Kidney (tissue), 14 donors: ENCODE measurements around the gene PLCB2. TPM values are rescaled to one million over a fixed set of nuclear protein-coding genes. Genes with fewer than 3 reads are reported as not detected.

Source experiments
- DNase-seq, 5 donors: peaks; one replicate each; pipeline ENCODE4 v3.0.0-alpha.2; 2013 to 2020
- FAIRE-seq: peaks from 2 replicates; lab custom pipeline; 2012; peaks lifted over from hg19 to GRCh38; lab: Jason Lieb, UNC
- H3K27ac ChIP-seq, 2 donors: one replicate each; pipeline ENCODE4 v1.7.0; 2013; ENCODE audit warnings: low read depth in 2 of 2, low read length in 2 of 2, inconsistent platforms in 1 of 2
- H3K27me3 ChIP-seq: one replicate; pipeline ENCODE4 v1.7.1; 2013; ENCODE audit warnings: low read length, inconsistent platforms; ENCODE audit not compliant: control insufficient read depth, insufficient read depth
- H3K36me3 ChIP-seq, 3 donors: one replicate each; pipeline versions ENCODE4 v1.7.0 to v1.7.1; 2013; ENCODE audit warnings: low read length in 3 of 3, control low read depth in 1 of 3, inconsistent platforms in 1 of 3; ENCODE audit not compliant: insufficient read depth in 3 of 3, control insufficient read depth in 2 of 3
- H3K4me1 ChIP-seq, 3 donors: one replicate each; pipeline versions ENCODE4 v1.7.0 to v1.7.1; 2013; ENCODE audit warnings: low read length in 3 of 3, inconsistent platforms in 1 of 3, low read depth in 1 of 3; ENCODE audit not compliant: control insufficient read depth in 2 of 3, insufficient read depth in 2 of 3
- H3K4me3 ChIP-seq, 3 donors: one replicate each; pipeline versions ENCODE4 v1.7.0 to v1.8.1; 2013; ENCODE audit warnings: low read length in 3 of 3, control low read depth in 1 of 3, inconsistent platforms in 1 of 3
- H3K9ac ChIP-seq, 3 donors: one replicate each; pipeline versions ENCODE4 v1.7.0 to v1.7.1; 2013; ENCODE audit warnings: low read length in 3 of 3, control low read depth in 1 of 3, inconsistent platforms in 1 of 3
- H3K9me3 ChIP-seq, 3 donors: one replicate each; pipeline versions ENCODE4 v1.7.0 to v1.7.1; 2013; ENCODE audit warnings: low read length in 3 of 3, control low read depth in 1 of 3, inconsistent platforms in 1 of 3; ENCODE audit not compliant: control insufficient read depth in 2 of 3, insufficient read depth in 1 of 3
- CTCF ChIP-seq: IDR thresholded peaks from 3 replicates; pipeline ENCODE4 v1.5.1; 2012; ENCODE audit warnings: mild to moderate bottlenecking, moderate library complexity, borderline replicate concordance; ENCODE audit not compliant: insufficient read depth; ENCODE audit errors: extremely low read depth
- intact Hi-C: fragments of 100-400 bp; cut with DNase I; formaldehyde crosslinking; loops from one replicate; pipeline ENCODE4 v1.11.1; 2022
- polyA plus RNA-seq: library from polyadenylated mRNA; stranded (reverse); fragments of 350-450 nt; fragmentation: Illumina TruSeq; extraction: RNeasy Lipid Tissue Mini Kit (QIAGEN cat#74804); gene quantifications from one replicate; pipeline ENCODE4 v1.2.3, GENCODE V29; 2014; ENCODE audit warnings: low read depth, low replicate concordance; ENCODE audit not compliant: insufficient read depth
- total RNA-seq: library from RNA; stranded (reverse); fragmentation: NEBNext Ultra II Directional; extraction: Animal tissue kit (Norgen Biotek cat#: 25700); gene quantifications from one replicate; pipeline ENCODE4 v1.2.1, GENCODE V29; 2021
- donor health status: control.
- donor health status: control.
- donor health status: control.
- donor health status: control.
- donor health status: control.
- donor health status: DM: yes; HTN: yes; CAD: no.
- donor health status: Normal renal cell carcinoma (clear cell type).

PLCB2 gene
- total and polyA plus RNA-seq, 2 donors from 2014 or later = 4.4 to 37.2 TPM

GRCh38 chr15:40241269-40242212, 66.2 kb downstream of the PLCB2 start:
- peak overlapping the region in 1 of 3 donors; percentile 39 for H3K4me3 ChIP-seq
- H3K27ac ChIP-seq = peak overlapping the region; percentile 59 to 89
- DNase-seq = no peak
- peak overlapping the region in 1 of 3 donors; percentile 58 for H3K9ac ChIP-seq
- H3K9me3 ChIP-seq = no peaks in the 10 kb centered on the region
- no peaks in the 10 kb centered on the region for H3K36me3 ChIP-seq
- peaks cover 0 to 7% (median 0%) of the 10 kb centered on the region in 3 donors for H3K4me1 ChIP-seq
- no peak for FAIRE-seq
- H3K27me3 ChIP-seq = no peaks in the 10 kb centered on the region
- TF ChIP-seq CTCF = no peak
- intact Hi-C loops = no loop called here

GRCh38 chr15:40240619-40241221, 67.0 kb downstream of the PLCB2 start:
- Histone ChIP-seq H3K36me3 (no peaks in the 10 kb centered on the region), H3K4me1 (peaks cover 0 to 7% (median 0%) of the 10 kb centered on the region in 3 donors), H3K9ac (peak overlapping the region in 1 of 3 donors; percentile 58), H3K9me3 (no peaks in the 10 kb centered on the region), H3K27me3 (no peaks in the 10 kb centered on the region), H3K27ac (peak overlapping the region; percentile 59 to 89), H3K4me3 (peak overlapping the region in 1 of 3 donors; percentile 39)
- DNase-seq (no peak), FAIRE-seq (no peak)
- no peak for TF ChIP-seq CTCF
- intact Hi-C loops = no loop called here

- Histone ChIP-seq H3K27ac (peak overlapping the region; percentile 59 to 89), H3K9ac (peak overlapping the region in 1 of 3 donors; percentile 80), H3K27me3 (no peaks in the 10 kb centered on the region), H3K36me3 (no peaks in the 10 kb centered on the region), H3K4me3 (peak overlapping the region in 1 of 3 donors; percentile 60), H3K9me3 (no peaks in the 10 kb centered on the region), H3K4me1 (peaks cover 0 to 7% (median 0%) of the 10 kb centered on the region in 3 donors)
- TF ChIP-seq CTCF = no peak
- intact Hi-C loops = no loop called here
- no peak for FAIRE-seq
- peak in 1 of 5 donors; percentile 76 for DNase-seq
Measured at GRCh38 chr15:40239693-40240618, 67.8 kb downstream of the PLCB2 start.
